Inferior parietal cortex (tissue), 1 donor: Measurements from ENCODE around the gene NFKBIE.

Experiments
- DNase-seq: peaks from one replicate; pipeline ENCODE4 v3.0.0-alpha.2; 2016; ENCODE audit errors: extremely low spot score

Gene NFKBIE

GRCh38 chr6:44227148-44227793 lies 38.1 kb downstream of the NFKBIE start:
- no peak for DNase-seq

GRCh38 chr6:44226368-44227147 lies 38.8 kb downstream of the NFKBIE start:
- no peak for DNase-seq

- no peak for DNase-seq
Measured at GRCh38 chr6:44225579-44226325, 39.6 kb downstream of the NFKBIE start.

GRCh38 chr6:44224965-44225305 lies 40.4 kb downstream of the NFKBIE start:
- no peak for DNase-seq

GRCh38 chr6:44224029-44224964 lies 41.1 kb downstream of the NFKBIE start:
- DNase-seq, result no peak

GRCh38 chr6:44223319-44224028 lies 41.9 kb downstream of the NFKBIE start, which contains the start of gene SLC29A1:
SLC29A1 (plus strand) TSS chr6:44223595; CDS start chr6:44227314, 3,719 bp downstream.
- DNase-seq, result peak; percentile 38

- DNase-seq, result peak; percentile 22
Measured at GRCh38 chr6:44222486-44223318, 42.6 kb downstream of the NFKBIE start.

GRCh38 chr6:44221961-44222335 lies 43.4 kb downstream of the NFKBIE start:
- DNase-seq, result no peak

- peak; percentile 63 for DNase-seq
Measured at GRCh38 chr6:44221291-44221960, 43.9 kb downstream of the NFKBIE start.

- DNase-seq, result no peak
Measured at GRCh38 chr6:44220913-44221290, 44.4 kb downstream of the NFKBIE start.

- DNase-seq, result no peak
Measured at GRCh38 chr6:44219815-44220784, 45.3 kb downstream of the NFKBIE start.

GRCh38 chr6:44219053-44219814 lies 46.1 kb downstream of the NFKBIE start:
- DNase-seq, result peak; percentile 40

GRCh38 chr6:44217332-44218143 lies 47.8 kb downstream of the NFKBIE start:
- no peak for DNase-seq

GRCh38 chr6:44216677-44217331 lies 48.5 kb downstream of the NFKBIE start, which contains the start of gene MYMX:
MYMX (plus strand) TSS chr6:44216926; CDS start chr6:44217472, 546 bp downstream.
- DNase-seq, result no peak

- DNase-seq, result no peak
Measured at GRCh38 chr6:44214307-44214706, 51.0 kb downstream of the NFKBIE start.

GRCh38 chr6:44211284-44211683 lies 54.1 kb downstream of the NFKBIE start:
- no peak for DNase-seq
